HepG2 (cell line): Measurements from ENCODE around the gene IP6K3. TPM values are rescaled to one million over a fixed set of nuclear protein-coding genes. Genes with fewer than 3 reads are reported as not detected.

ENCODE experiments used
- AHR ChIP-seq: IDR thresholded peaks from 2 replicates; pipeline ENCODE4 v1.6.1; 2018; ENCODE audit warnings: missing genetic modification reagents, missing compliant biosample characterization
- CBX5 ChIP-seq: sonication (generic); formaldehyde crosslinking; IDR thresholded peaks from 2 replicates; pipeline ENCODE4 v1.4.0; 2020; ENCODE audit warnings: missing genetic modification reagents, borderline replicate concordance
- CTCF ChIP-seq: sonication (generic); formaldehyde crosslinking; IDR thresholded peaks from 2 replicates; pipeline ENCODE4 v1.5.0; 2020; ENCODE audit warnings: mild to moderate bottlenecking, missing genetic modification reagents, moderate library complexity
- DRAP1 ChIP-seq: IDR thresholded peaks from 2 replicates; pipeline ENCODE4 v1.6.1; 2016; ENCODE audit warnings: missing genetic modification reagents, missing compliant biosample characterization
- FOSL2 ChIP-seq: sonication (generic); formaldehyde crosslinking; IDR thresholded peaks from 2 replicates; pipeline ENCODE4 v1.4.0; 2020; ENCODE audit warnings: missing genetic modification reagents
- HMGXB4 ChIP-seq, 2 experiments: sonication (generic) in 1 of 2; formaldehyde crosslinking in 1 of 2; IDR thresholded peaks; 2 replicates each; pipeline versions ENCODE4 v1.4.0 to v1.6.1; 2018 to 2020; ENCODE audit warnings: missing genetic modification reagents in 2 of 2, borderline replicate concordance in 1 of 2, low read depth in 1 of 2, mild to moderate bottlenecking in 1 of 2, missing biosample characterization in 1 of 2
- MLLT10 ChIP-seq: sonication (generic); formaldehyde crosslinking; IDR thresholded peaks from 2 replicates; pipeline ENCODE4 v1.4.0; 2020; ENCODE audit warnings: missing genetic modification reagents
- MYPOP ChIP-seq: sonication (generic); formaldehyde crosslinking; IDR thresholded peaks from 2 replicates; pipeline ENCODE4 v1.8.1; 2023; ENCODE audit warnings: mild to moderate bottlenecking, moderate library complexity, missing genetic modification reagents
- NAIF1 ChIP-seq: sonication (generic); formaldehyde crosslinking; IDR thresholded peaks from 2 replicates; pipeline ENCODE4 v1.5.0; 2020; ENCODE audit warnings: mild to moderate bottlenecking, missing genetic modification reagents, borderline replicate concordance
- PATZ1 ChIP-seq: sonication (generic); formaldehyde crosslinking; IDR thresholded peaks from 2 replicates; pipeline ENCODE4 v1.4.0; 2020; ENCODE audit warnings: missing genetic modification reagents
- SUZ12 ChIP-seq: fragments of 150-350 bp; IDR thresholded peaks from 2 replicates; pipeline ENCODE4 v1.6.1; 2014; ENCODE audit warnings: low read depth, low read length
- TCF12 ChIP-seq, 2 experiments: fragments of 450-650 bp in 1 of 2; sonication (generic) in 1 of 2; formaldehyde crosslinking in 1 of 2; IDR thresholded peaks; 2 replicates each; pipeline versions ENCODE4 v1.6.1 to v1.8.0; 2017 to 2022; ENCODE audit warnings: antibody characterized with exemption in 1 of 2, mild to moderate bottlenecking in 1 of 2, missing genetic modification reagents in 1 of 2, moderate library complexity in 1 of 2
- THRA ChIP-seq: sonication (generic); formaldehyde crosslinking; IDR thresholded peaks from 2 replicates; pipeline ENCODE4 v1.4.0; 2020; ENCODE audit warnings: missing genetic modification reagents, borderline replicate concordance
- TOE1 ChIP-seq: sonication (generic); formaldehyde crosslinking; IDR thresholded peaks from 2 replicates; pipeline ENCODE4 v1.4.0; 2020; ENCODE audit warnings: mild to moderate bottlenecking, missing genetic modification reagents
- ZFP1 ChIP-seq: IDR thresholded peaks from 2 replicates; pipeline ENCODE4 v1.6.1; 2016
- ZFP36 ChIP-seq: fragments of 150-350 bp; IDR thresholded peaks from 2 replicates; pipeline ENCODE4 v1.6.1; 2018; ENCODE audit warnings: borderline replicate concordance, low read length, low read depth; ENCODE audit not compliant: partially characterized antibody
- ZNF121 ChIP-seq: sonication (generic); formaldehyde crosslinking; IDR thresholded peaks from 2 replicates; pipeline ENCODE4 v1.5.0; 2020; ENCODE audit warnings: mild to moderate bottlenecking, missing genetic modification reagents
- ZNF232 ChIP-seq: sonication (generic); formaldehyde crosslinking; IDR thresholded peaks from 2 replicates; pipeline ENCODE4 v1.4.0; 2020; ENCODE audit warnings: missing genetic modification reagents, borderline replicate concordance
- ZNF335 ChIP-seq: sonication (generic); formaldehyde crosslinking; IDR thresholded peaks from 2 replicates; pipeline ENCODE4 v1.4.0; 2020; ENCODE audit warnings: missing genetic modification reagents
- ZNF496 ChIP-seq: sonication (generic); formaldehyde crosslinking; IDR thresholded peaks from 2 replicates; pipeline ENCODE4 v1.8.1; 2023; ENCODE audit warnings: mild to moderate bottlenecking, moderate library complexity, missing genetic modification reagents; ENCODE audit not compliant: insufficient replicate concordance
- ZNF614 ChIP-seq: IDR thresholded peaks from 2 replicates; pipeline ENCODE4 v1.6.1; 2018; ENCODE audit warnings: missing biosample characterization, missing genetic modification reagents, inconsistent platforms, borderline replicate concordance
- polyA plus RNA-seq, 8 experiments: library from polyadenylated mRNA; depleted of rRNA in 3 of 8; stranded (reverse) in 7 of 8; unstranded in 1 of 8; fragments of >200 nt; fragmentation: Illumina TruSeq in 4 of 8; extraction: Trizol in 4 of 8; gene quantifications; 2 replicates each; pipeline versions ENCODE4 v1.2.1 to v1.2.3, GENCODE V29; 2011 to 2016; ENCODE audit warnings: low read depth in 4 of 8, missing spikeins in 1 of 8, mixed read lengths in 1 of 8; ENCODE audit not compliant: insufficient read depth in 1 of 8
- total RNA-seq, 5 experiments: library from RNA; depleted of rRNA; stranded (reverse); fragments of >200 nt; fragmentation: Illumina TruSeq; extraction: Trizol; gene quantifications; 2 replicates each; pipeline ENCODE4 v1.2.3, GENCODE V29; 2016; ENCODE audit warnings: low read depth in 1 of 5

The IP6K3 gene
- total and polyA plus RNA-seq, 2 of the 13 experiments (the other 11 are each of a cell fraction or from before 2014, with no cell fraction given): 0.11 to 0.18 TPM

- TF ChIP-seq ZNF496 (CRISPR knock-in tag) (no peak), ZNF232 (CRISPR knock-in tag) (no peak), ZNF121 (CRISPR knock-in tag) (peak; percentile 50; the same call in 1 of the 2 replicates), DRAP1 (CRISPR knock-in tag) (peak; percentile 25; the same call in 1 of the 2 replicates), SUZ12 (0 out of 2 replicates have a peak, but pooled peaks have one; percentile 15), CBX5 (CRISPR knock-in tag) (peak; percentile 45; the same call in 1 of the 2 replicates), ZNF614 (CRISPR knock-in tag) (no peak), ZNF335 (CRISPR knock-in tag) (0 out of 2 replicates have a peak, but pooled peaks have one; percentile 27), MYPOP (CRISPR knock-in tag) (no peak), PATZ1 (peak; percentile 41; the same call in 1 of the 2 replicates), CTCF (CRISPR knock-in tag) (peak; percentile 94), ZFP36 (peak; percentile 39), MLLT10 (CRISPR knock-in tag) (no peak), NAIF1 (no peak), FOSL2 (peak; percentile 37; the same call in 1 of the 2 replicates), ZFP1 (CRISPR knock-in tag) (no peak), AHR (CRISPR knock-in tag) (no peak; the same call in 1 of the 2 replicates), THRA (CRISPR knock-in tag) (0 out of 2 replicates have a peak, but pooled peaks have one; percentile 9), TOE1 (CRISPR knock-in tag) (no peak), HMGXB4 (CRISPR knock-in tag; IDR thresholded peaks at IDR 0.05; ENCODE audit: borderline replicate concordance in 1 of 2, low read depth in 1 of 2) (peak in 1 of 2 experiments; percentile 39; a peak in 1 of 4 replicates), TCF12 (IDR thresholded peaks at IDR 0.05) (no peak), TCF12 (CRISPR knock-in tag; IDR thresholded peaks at IDR 0.05) (no peak)
These were observed 22.0 kb upstream of the IP6K3 start (continued) for GRCh38 chr6:33768644-33769120.
